ENCODE measurements around the gene WDR31.

The WDR31 gene

GRCh38 chr9:113345190-113345589 lies 5.1 kb upstream of the WDR31 start:
- DNase-seq (ENCODE audit: low spot score), result no peak
- TF ChIP-seq CTCF (IDR thresholded peaks at IDR 0.05; ENCODE audit: extremely low read depth, missing control alignments), result no peak

GRCh38 chr9:113343732-113344231 lies 3.7 kb upstream of the WDR31 start:
- TF ChIP-seq CTCF (IDR thresholded peaks at IDR 0.05; ENCODE audit: extremely low read depth, missing control alignments), result no peak

GRCh38 chr9:113341712-113342410 lies 1.8 kb upstream of the WDR31 start:
- no peak for TF ChIP-seq CTCF (IDR thresholded peaks at IDR 0.05; ENCODE audit: extremely low read depth, missing control alignments)
- no peak for DNase-seq (ENCODE audit: low spot score)

More at GRCh38 chr9:113343732-113344231, 3.7 kb upstream of the WDR31 start:
- DNase-seq (ENCODE audit: low spot score), result no peak

GRCh38 chr9:113337714-113338113 lies 2.4 kb downstream of the WDR31 start:
- TF ChIP-seq CTCF (IDR thresholded peaks at IDR 0.05; ENCODE audit: extremely low read depth, missing control alignments), result no peak
- no peak for DNase-seq (ENCODE audit: low spot score)

- TF ChIP-seq CTCF (IDR thresholded peaks at IDR 0.05; ENCODE audit: extremely low read depth, missing control alignments), result no peak
- DNase-seq (ENCODE audit: low spot score), result no peak
Measured at GRCh38 chr9:113331780-113332179, 8.3 kb downstream of the WDR31 start.

- DNase-seq (ENCODE audit: low spot score), result no peak
- no peak for TF ChIP-seq CTCF (IDR thresholded peaks at IDR 0.05; ENCODE audit: extremely low read depth, missing control alignments)
Measured at GRCh38 chr9:113328045-113328782, 11.9 kb downstream of the WDR31 start.

- DNase-seq (ENCODE audit: low spot score), result no peak
- TF ChIP-seq CTCF (IDR thresholded peaks at IDR 0.05; ENCODE audit: extremely low read depth, missing control alignments), result no peak
Measured at GRCh38 chr9:113326230-113326629, 13.8 kb downstream of the WDR31 start.
